A375 (cell line): Measurements from ENCODE around the gene ARL8B. TPM values are rescaled to one million over a fixed set of nuclear protein-coding genes. Genes with fewer than 3 reads are reported as not detected.

Experiments used
- small RNA-seq: library from RNA; depleted of rRNA; stranded (forward); fragments of <200 nt; gene quantifications from one replicate; pipeline ENCODE3, GENCODE V24; 2014
- total RNA-seq: library from RNA; depleted of rRNA; stranded (reverse); fragments of >200 nt; shearing (Covaris generic); gene quantifications from 2 replicates; pipeline ENCODE4 v1.2.3, GENCODE V29; 2014; rRNA removed

The ARL8B gene
- total RNA-seq, result 22.1 and 24.5 TPM in 2 replicates

GRCh38 chr3:5122030-5122740 is at the start of gene ARL8B:
ARL8B (plus strand) TSS chr3:5122292; CDS start chr3:5122466, 174 bp downstream.

GRCh38 chr3:5187156-5187919 is 65.2 kb downstream of the ARL8B start, which contains the start of gene EDEM1:
EDEM1 (plus strand) TSS chr3:5187707; CDS start chr3:5187806, 99 bp downstream.

Small RNAs within 50 kb of the gene (small RNA-seq; reads per million reads assigned to genes)
- not detected for gene AC090955.1
- not detected for gene RF00019

Other genes starting within 250 kb of the ARL8B start
- 61.1 and 69.3 TPM in 2 replicates for gene BHLHE40, start 142.9 kb upstream of the ARL8B start, total RNA-seq
- gene EDEM1, start 65.4 kb downstream of the ARL8B start, total RNA-seq, result 33.3 and 47.0 TPM in 2 replicates